ENCODE data around the gene HNRNPH2.

The HNRNPH2 gene

GRCh38 chrX:101395789-101396188 is 12.2 kb upstream of the HNRNPH2 start:
- peak; percentile 32 to 68 (median 61) for DNase-seq

GRCh38 chrX:101397779-101398178 is 10.2 kb upstream of the HNRNPH2 start:
- no peak for DNase-seq

- no peak for DNase-seq
Observed at GRCh38 chrX:101398694-101399093, 9.3 kb upstream of the HNRNPH2 start.

GRCh38 chrX:101399825-101400224 is 8.2 kb upstream of the HNRNPH2 start:
- no peak for DNase-seq

- peak; percentile 32 to 40 (median 36) for DNase-seq
Observed at GRCh38 chrX:101407167-101407747, 765 bp upstream of the HNRNPH2 start.

GRCh38 chrX:101408532-101408841 is 465 bp downstream of the HNRNPH2 start:
- DNase-seq: no peak

- no peak for DNase-seq
Observed at GRCh38 chrX:101409043-101409442, 1.0 kb downstream of the HNRNPH2 start.

- DNase-seq: no peak
Observed at GRCh38 chrX:101410461-101410860, 2.4 kb downstream of the HNRNPH2 start.

- no peak for DNase-seq
Observed at GRCh38 chrX:101411984-101412383, 4.0 kb downstream of the HNRNPH2 start.

- peak; percentile 70 to 78 (median 76) for DNase-seq
Observed at GRCh38 chrX:101415180-101416145, 7.4 kb downstream of the HNRNPH2 start.

- no peak for DNase-seq
Observed at GRCh38 chrX:101416691-101417090, 8.7 kb downstream of the HNRNPH2 start.

- DNase-seq: no peak
Observed at GRCh38 chrX:101417190-101417589, 9.2 kb downstream of the HNRNPH2 start.

- peak; percentile 57 to 79 (median 59) for DNase-seq
Observed at GRCh38 chrX:101417981-101418841, 10.2 kb downstream of the HNRNPH2 start.

- DNase-seq: no peak
Observed at GRCh38 chrX:101419489-101419888, 11.5 kb downstream of the HNRNPH2 start.

- DNase-seq: no peak
Observed at GRCh38 chrX:101427954-101428353, 19.9 kb downstream of the HNRNPH2 start.

GRCh38 chrX:101429934-101430333 is 21.9 kb downstream of the HNRNPH2 start:
- DNase-seq: no peak

GRCh38 chrX:101430457-101431078 is 22.5 kb downstream of the HNRNPH2 start:
- DNase-seq: no peak

- DNase-seq: peak in 2 of 3 donors; percentile 12 to 18
Observed at GRCh38 chrX:101442085-101442484, 34.1 kb downstream of the HNRNPH2 start.

GRCh38 chrX:101449279-101449678 is 41.3 kb downstream of the HNRNPH2 start:
- no peak for DNase-seq

- no peak for DNase-seq
Observed at GRCh38 chrX:101450085-101450484, 42.1 kb downstream of the HNRNPH2 start.

- DNase-seq: peak; percentile 24 to 36 (median 31)
Observed at GRCh38 chrX:101450961-101451360, 42.9 kb downstream of the HNRNPH2 start.

GRCh38 chrX:101452056-101452455 is 44.0 kb downstream of the HNRNPH2 start:
- peak; percentile 18 to 63 (median 52) for DNase-seq

- DNase-seq: peak in 2 of 3 donors; percentile 28 to 30
Observed at GRCh38 chrX:101460669-101461068, 52.6 kb downstream of the HNRNPH2 start.

All from suppressor macrophage treated with lipopolysaccharide for 1 hour (primary cell).